GM18861 (cell line): ENCODE data around the gene ADIPOQ.
"Not testable (repeated sequence)": the region's sequence is repeated elsewhere in the genome, so short reads cannot be mapped to it uniquely, and the experiment has no call there.

Source experiments
- ATAC-seq: cut with Tn5 transposase; IDR thresholded peaks from one replicate; pipeline ENCODE4 v1.9.1; 2021; ENCODE audit not compliant: unreplicated experiment

The ADIPOQ gene

DNA sequence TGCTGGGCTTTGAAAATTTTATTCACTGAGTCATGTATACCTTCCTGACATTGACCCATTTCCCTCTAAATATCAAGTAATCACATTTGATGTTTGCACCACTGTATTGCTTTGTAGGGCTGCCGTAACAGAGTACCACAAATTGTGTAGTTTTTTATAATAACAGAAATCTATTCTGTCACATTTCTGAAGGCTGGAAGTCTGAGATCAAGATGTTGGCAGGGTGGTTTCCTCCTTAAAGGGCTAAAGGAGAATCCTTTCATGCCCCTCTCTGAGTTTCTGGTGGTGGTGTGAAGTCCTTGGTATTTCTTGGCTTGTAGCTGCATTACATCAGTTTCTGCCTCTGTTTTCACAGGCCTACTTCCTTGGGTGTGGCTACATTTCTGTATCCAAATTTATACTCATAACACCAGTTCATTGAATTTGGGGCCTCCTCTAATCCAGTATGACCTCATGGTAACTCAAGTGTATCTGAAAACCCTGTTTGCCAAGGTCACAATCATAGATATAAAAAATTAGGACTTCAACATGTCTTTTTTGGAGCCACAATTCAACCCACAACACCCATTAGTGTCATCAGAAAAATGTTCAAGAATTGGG is 58.7 kb downstream of the ADIPOQ start:
- no peak for ATAC-seq

DNA sequence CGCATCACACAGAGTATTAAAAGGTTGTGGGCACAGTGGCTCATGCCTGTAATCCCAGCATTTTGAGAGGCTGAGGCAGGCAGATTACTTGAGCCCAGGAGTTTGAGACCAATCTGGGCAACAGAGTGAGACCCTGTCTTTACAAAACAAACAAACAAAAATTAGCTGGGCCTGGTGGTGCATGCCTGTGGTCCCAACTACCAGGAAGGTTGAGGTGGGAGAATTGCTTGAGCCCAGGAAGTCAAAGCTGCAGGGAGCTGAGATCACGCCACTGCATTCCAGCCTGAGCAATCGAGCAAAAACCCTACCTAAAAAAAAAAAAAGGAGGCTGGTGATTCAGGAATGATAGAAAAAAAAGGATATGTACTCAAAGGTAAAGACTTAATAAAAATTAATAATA is 59.6 kb downstream of the ADIPOQ start:
- no peak for ATAC-seq

DNA sequence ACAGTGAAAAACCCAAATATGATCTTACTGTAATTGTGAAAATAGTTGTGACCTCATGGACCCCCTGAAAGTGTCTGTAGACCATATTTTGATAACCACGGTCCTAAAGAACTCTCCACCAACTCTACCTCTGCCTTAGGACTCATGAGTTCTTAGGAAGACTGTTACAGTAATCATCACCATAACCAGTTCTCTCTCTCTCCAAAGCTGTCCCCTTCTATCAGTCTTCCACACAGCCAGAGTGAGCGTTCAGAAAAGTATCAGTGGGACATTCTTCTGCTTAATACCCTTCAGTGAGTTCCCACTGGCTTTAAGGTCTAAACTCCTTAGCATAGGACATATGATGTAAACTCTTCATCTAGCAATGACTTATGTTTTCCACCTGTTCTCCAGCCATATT is 60.2 kb downstream of the ADIPOQ start:
- no peak for ATAC-seq

DNA sequence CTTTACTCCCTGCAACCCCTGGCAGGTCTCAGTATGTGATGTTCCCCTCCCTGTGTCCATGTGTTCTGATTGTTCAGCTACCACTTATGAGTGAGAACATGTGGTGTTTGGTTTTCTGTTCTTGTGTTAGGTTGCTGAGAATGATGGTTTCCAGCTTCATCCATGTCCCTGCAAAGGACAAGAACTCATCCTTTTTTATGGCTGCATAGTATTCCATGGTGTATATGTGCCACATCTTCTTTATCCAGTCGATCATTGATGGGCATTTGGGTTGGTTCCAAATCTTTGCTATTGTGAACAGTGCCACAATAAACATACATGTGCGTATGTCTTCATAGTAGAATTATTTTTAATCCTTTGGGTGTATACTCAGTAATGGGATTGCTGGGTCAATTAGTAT is 61.2 kb downstream of the ADIPOQ start:
- ATAC-seq, result not testable (repeated sequence)

DNA sequence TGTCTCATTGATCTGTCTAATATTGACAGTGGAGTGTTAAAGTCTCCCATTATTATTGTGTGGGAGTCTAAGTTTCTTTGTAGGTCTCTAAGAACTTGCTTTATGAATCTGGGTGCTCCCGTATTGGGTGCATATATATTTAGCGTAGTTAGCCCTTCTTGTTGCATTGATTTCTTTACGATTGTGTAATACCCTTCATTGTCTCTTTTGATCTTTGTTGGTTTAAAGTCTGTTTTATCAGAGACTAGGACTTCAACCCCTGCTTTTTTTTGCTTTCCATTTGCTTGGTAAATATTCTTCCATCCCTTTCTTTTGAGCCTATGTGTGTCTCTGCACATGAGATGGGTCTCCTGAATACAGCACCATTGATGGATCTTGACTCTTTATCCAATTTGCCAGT is 64.6 kb downstream of the ADIPOQ start:
- ATAC-seq, result not testable (repeated sequence)
